Fibroblast of skin of left quadriceps (primary cell): Measurements from ENCODE around the gene ZNF366.
"Not testable (repeated sequence)": the region's sequence is repeated elsewhere in the genome, so short reads cannot be mapped to it uniquely, and the experiment has no call there.

Experiments used
- DNase-seq, 2 experiments: peaks; one replicate each; pipeline ENCODE4 v3.0.0-alpha.2; 2013; ENCODE audit warnings: low read depth in 2 of 2

ZNF366 gene

DNA sequence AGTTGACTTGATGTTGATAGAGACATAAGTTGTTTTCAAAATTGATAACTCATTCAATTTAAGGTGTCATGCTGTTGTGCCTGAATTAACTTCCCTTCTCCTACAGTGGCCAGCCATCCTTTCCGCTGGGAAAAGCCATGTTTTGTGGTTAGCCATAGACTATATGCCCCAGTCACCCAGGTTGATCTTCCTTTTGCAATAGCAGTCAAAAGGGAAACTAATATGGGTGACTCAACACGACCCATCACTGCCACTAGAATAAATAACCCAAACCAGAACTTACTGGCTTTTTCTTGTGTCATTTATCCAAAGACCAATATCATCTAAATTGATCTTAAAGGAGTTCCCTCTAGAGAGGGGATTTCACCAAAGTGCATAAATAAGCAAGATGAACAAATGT is 99.7 kb downstream of the ZNF366 start:
- DNase-seq: no peak

GRCh38 chr5:72407078-72407477 is 100.1 kb downstream of the ZNF366 start:
- no peak for DNase-seq

GRCh38 chr5:72404771-72405170 is 102.4 kb downstream of the ZNF366 start:
- DNase-seq: not testable (repeated sequence)

- DNase-seq: no peak
These were observed 104.1 kb downstream of the ZNF366 start for GRCh38 chr5:72402959-72403628.

DNA sequence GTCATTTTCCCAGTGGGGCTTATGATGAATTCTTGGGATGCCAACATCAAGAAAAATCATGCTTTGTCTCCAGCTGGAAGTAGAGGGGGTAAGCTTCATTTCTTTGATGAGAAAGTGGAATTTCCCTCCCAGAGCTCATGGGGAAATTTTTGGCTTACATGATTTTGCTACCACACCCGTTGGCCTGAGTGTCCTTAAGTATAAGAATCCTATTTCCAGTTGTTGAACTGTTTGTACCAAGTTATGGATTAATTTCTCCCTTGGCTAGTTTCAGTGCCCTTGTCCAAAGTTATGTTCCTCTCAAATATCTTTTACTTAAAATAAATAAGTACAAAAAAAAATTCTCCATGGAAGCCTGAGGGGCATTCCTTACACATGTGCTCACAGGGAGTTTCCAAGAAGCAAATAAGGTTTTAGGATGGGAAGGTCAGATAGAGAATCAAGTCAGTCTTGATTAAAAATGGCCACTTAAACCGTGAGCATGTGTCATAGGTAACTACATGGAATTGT is 104.8 kb downstream of the ZNF366 start:
- DNase-seq: no peak

GRCh38 chr5:72400950-72401349 is 106.3 kb downstream of the ZNF366 start:
- no peak for DNase-seq

DNA sequence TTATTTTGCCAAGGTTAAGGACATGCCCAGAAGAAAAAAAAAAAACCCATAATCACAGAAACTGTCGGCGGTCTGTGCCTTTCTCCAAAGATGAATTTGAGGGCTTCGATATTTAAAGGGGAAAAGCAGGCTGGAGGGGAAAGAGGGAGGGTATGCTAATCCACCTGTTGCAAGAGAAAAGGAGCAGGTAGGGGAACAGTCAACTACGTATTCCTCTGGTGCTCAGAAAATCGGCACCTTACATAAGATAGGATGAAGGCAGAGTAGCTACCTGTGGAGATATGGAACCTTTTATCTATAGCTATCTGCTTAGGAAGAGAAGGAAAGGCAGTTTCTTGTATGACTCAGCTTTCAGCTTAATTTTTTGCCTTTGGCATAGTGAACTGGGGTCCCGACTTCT is 109.4 kb downstream of the ZNF366 start:
- DNase-seq: no peak

- no peak for DNase-seq
These were observed 112.5 kb downstream of the ZNF366 start for GRCh38 chr5:72394688-72395087.

- no peak for DNase-seq
These were observed 114.2 kb downstream of the ZNF366 start for GRCh38 chr5:72393052-72393451.
